K562 (cell line): ENCODE measurements around the gene IZUMO4. TPM values are rescaled to one million over a fixed set of nuclear protein-coding genes. Genes with fewer than 3 reads are reported as not detected.

Experiments
- ATAC-seq: fragments of 200-7000 bp; cut with Tn5 transposase; 3 replicates; pipeline ENCODE4 v1.9.1; 2020; ENCODE audit warnings: moderate library complexity
- BruUV-seq: library from RNA; stranded (reverse); fragments of 400-500 nt; replicated peaks from 2 replicates; lab custom pipeline; 2021; lab: Mats Ljungman, UMichigan
- CTCF ChIA-PET: fragments of 300-600 bp; formaldehyde crosslinking; extraction: SDS; loops from one replicate; lab custom pipeline; 2021; ENCODE audit warnings: low intra/inter-chr PET ratio; lab: Yijun Ruan, JAX
- POLR2A ChIA-PET: fragments of 300-600, 350-650 bp; sonication (Branson Sonifier 250); formaldehyde crosslinking; extraction: SDS; loops from one replicate; lab custom pipeline; 2021; ENCODE audit warnings: antibody characterized with exemption, inconsistent platforms; lab: Yijun Ruan, JAX
- DNase-seq, 4 experiments: peaks; one replicate each; pipeline versions ENCODE4 v3.0.0 to v3.0.0-alpha.2; 2011 to 2018; ENCODE audit warnings: low spot score in 3 of 4, mixed read lengths in 3 of 4; ENCODE audit errors: extremely low read depth in 1 of 4
- FAIRE-seq: peaks from 2 replicates; lab custom pipeline; 2011; peaks lifted over from hg19 to GRCh38; lab: Jason Lieb, UNC
- H2AFZ ChIP-seq: 2 replicates; pipeline ENCODE4 v1.6.0; 2011; ENCODE audit warnings: low read depth, low read length, control low read depth, inconsistent platforms
- H3K27ac ChIP-seq: fragments of 200-600 bp; 3 replicates; pipeline ENCODE4 v1.8.0; 2011; ENCODE audit warnings: low read depth, mild to moderate bottlenecking, control low read depth, inconsistent platforms, low read length, moderate library complexity, mixed read lengths; ENCODE audit errors: extremely low read depth
- H3K27me3 ChIP-seq, 2 experiments: fragments of 300-600 bp in 1 of 2; 2 replicates in 1 of 2; 3 replicates in 1 of 2; pipeline versions ENCODE4 v1.6.0 to v1.8.0; 2011; ENCODE audit warnings: inconsistent platforms in 2 of 2, low read length in 2 of 2, mild to moderate bottlenecking in 1 of 2, mixed read lengths in 1 of 2, moderate library complexity in 1 of 2; ENCODE audit not compliant: control insufficient read depth in 2 of 2, insufficient read depth in 2 of 2
- H3K36me3 ChIP-seq: fragments of 300-600 bp; 3 replicates; pipeline ENCODE4 v1.8.0; 2011; ENCODE audit warnings: mild to moderate bottlenecking, low read length, inconsistent platforms; ENCODE audit not compliant: control insufficient read depth, insufficient read depth
- H3K4me1 ChIP-seq, 2 experiments: fragments of 200-600 bp in 1 of 2; replicated peaks in 1 of 2; 2 replicates in 1 of 2; 3 replicates in 1 of 2; pipeline versions ENCODE4 v1.5.1 to v1.8.0; 2011; ENCODE audit warnings: inconsistent platforms in 2 of 2, low read length in 2 of 2, mild to moderate bottlenecking in 1 of 2, mixed read lengths in 1 of 2, moderate library complexity in 1 of 2; ENCODE audit not compliant: control insufficient read depth in 2 of 2, insufficient read depth in 2 of 2
- H3K4me2 ChIP-seq: 2 replicates; pipeline ENCODE4 v1.6.1; 2011; ENCODE audit warnings: low read length, control low read depth, inconsistent platforms, mixed read lengths; ENCODE audit not compliant: insufficient read depth
- H3K4me3 ChIP-seq: fragments of 200-600 bp; sonication (generic), shearing (Covaris generic); 2 replicates; pipeline ENCODE4 v1.5.1; 2016; ENCODE audit warnings: control low read depth, inconsistent platforms
- H3K79me2 ChIP-seq: fragments of 200-600 bp; 3 replicates; pipeline ENCODE4 v1.8.0; 2011; ENCODE audit warnings: low read length, inconsistent platforms; ENCODE audit not compliant: control insufficient read depth, insufficient read depth
- H3K9ac ChIP-seq, 2 experiments: 2 replicates each; pipeline versions ENCODE4 v1.6.0 to v1.6.1; 2011; ENCODE audit warnings: low read depth in 2 of 2, low read length in 2 of 2, control low read depth in 1 of 2, inconsistent platforms in 1 of 2, mild to moderate bottlenecking in 1 of 2, mixed read lengths in 1 of 2; ENCODE audit not compliant: insufficient read depth in 1 of 2
- H3K9me1 ChIP-seq: one replicate; pipeline ENCODE4 v1.6.0; 2011; ENCODE audit warnings: inconsistent platforms, mild to moderate bottlenecking, low read length, moderate library complexity; ENCODE audit not compliant: control insufficient read depth, insufficient read depth
- H3K9me3 ChIP-seq: replicated peaks from 2 replicates; pipeline ENCODE4 v1.5.1; 2011; ENCODE audit warnings: low read depth, low read length, inconsistent platforms; ENCODE audit not compliant: control insufficient read depth, insufficient read depth
- H4K20me1 ChIP-seq: replicated peaks from 2 replicates; pipeline ENCODE4 v1.6.1; 2011; ENCODE audit warnings: low read length, inconsistent platforms, mixed read lengths; ENCODE audit not compliant: control insufficient read depth, insufficient read depth
- BDP1 ChIP-seq: IDR thresholded peaks from 3 replicates; pipeline ENCODE4 v1.6.1; 2011; ENCODE audit not compliant: insufficient read length, insufficient read depth
- ETS2 ChIP-seq: IDR thresholded peaks from 2 replicates; pipeline ENCODE4 v1.6.1; 2016; ENCODE audit warnings: borderline replicate concordance, missing genetic modification characterization, mild to moderate bottlenecking, moderate library complexity, missing compliant biosample characterization; ENCODE audit not compliant: poor library complexity, severe bottlenecking
- POLR2G ChIP-seq: fragments of 200-400 bp; formaldehyde crosslinking; IDR thresholded peaks from 2 replicates; pipeline ENCODE4 v1.6.1; 2017; ENCODE audit warnings: low read depth, mild to moderate bottlenecking, antibody characterized with exemption, low read length, moderate library complexity
- RBM22 ChIP-seq: fragments of 200-400 bp; formaldehyde crosslinking; IDR thresholded peaks from 2 replicates; pipeline ENCODE4 v1.6.1; 2018; ENCODE audit warnings: low read length, low read depth; ENCODE audit not compliant: poor library complexity, severe bottlenecking
- RCOR1 ChIP-seq, 2 experiments: IDR thresholded peaks; 2 replicates each; pipeline ENCODE4 v1.6.1; 2012; ENCODE audit warnings: low read depth in 2 of 2, low read length in 2 of 2, borderline replicate concordance in 1 of 2, improper control_type of control experiment in 1 of 2
- RNF2 ChIP-seq: sonication (generic); IDR thresholded peaks from 2 replicates; pipeline ENCODE4 v1.6.1; 2016
- SRSF3 ChIP-seq: fragments of 200-400 bp; formaldehyde crosslinking; IDR thresholded peaks from 2 replicates; pipeline ENCODE4 v1.6.1; 2016; ENCODE audit warnings: mild to moderate bottlenecking, low read length, moderate library complexity; ENCODE audit not compliant: insufficient read depth
- ZNF212 ChIP-seq: fragments of 450-650 bp; formaldehyde crosslinking; IDR thresholded peaks from 2 replicates; pipeline ENCODE4 v1.4.0; 2020; ENCODE audit warnings: mild to moderate bottlenecking
- ZNF696 ChIP-seq: fragments of 250-450 bp; sonication (Bioruptor Pico); conservative IDR thresholded peaks from 2 replicates; pipeline ENCODE4 v1.4.0; 2020; ENCODE audit warnings: mild to moderate bottlenecking, moderate library complexity
- ZSCAN29 ChIP-seq: fragments of 450-650 bp; IDR thresholded peaks from 2 replicates; pipeline ENCODE4 v1.6.1; 2017
- ZZZ3 ChIP-seq: fragments of 450-650 bp; IDR thresholded peaks from 2 replicates; pipeline ENCODE4 v1.6.1; 2016; ENCODE audit warnings: antibody characterized with exemption, mild to moderate bottlenecking, moderate library complexity
- WGBS: fragments of 100-300 bp; shearing (Covaris generic); methylation state at CpG from one replicate; pipeline ENCODE4 v1.1.6; 2016; ENCODE audit warnings: low coverage, mixed read lengths; ENCODE audit not compliant: insufficient coverage; ENCODE audit errors: missing lambda C conversion rate; 5-methylcytosine and 5-hydroxymethylcytosine counted together
- in situ Hi-C: fragments of 300-500 bp; cut with MboI; formaldehyde crosslinking; loops from 4 replicates; pipeline ENCODE4 v1.15.0; 2018; ENCODE audit warnings: inconsistent platforms, mixed read lengths
- intact Hi-C: fragments of 100-400 bp; cut with micrococcal nuclease; formaldehyde crosslinking; loops from 2 replicates; pipeline ENCODE4 v1.14.2; 2022
- polyA plus RNA-seq, 8 experiments: library from polyadenylated mRNA; depleted of rRNA in 4 of 8; stranded (reverse) in 5 of 8; unstranded in 3 of 8; fragments of >200 nt; fragmentation: Nextera tagmentation in 2 of 8; fragmentation: Illumina TruSeq in 1 of 8; extraction: Ambion mirVana in 2 of 8; extraction: Trizol in 1 of 8; gene quantifications; 2 replicates each; pipeline versions ENCODE4 v1.2.1 to v1.2.3, GENCODE V29; 2011 to 2014; ENCODE audit warnings: inconsistent platforms in 1 of 8, missing spikeins in 1 of 8
- total RNA-seq, 7 experiments: library from RNA; depleted of rRNA in 6 of 7; stranded (reverse); fragments of >200 nt in 6 of 7; fragmentation: Illumina TruSeq in 2 of 7; extraction: Trizol in 2 of 7; gene quantifications; 2 replicates each; pipeline versions ENCODE4 v1.2.1 to v1.2.3, GENCODE V29; 2011 to 2021; ENCODE audit warnings: low replicate concordance in 1 of 7
- TF ChIP-seq, protein P1 (sequence below): fragments of 450-650 bp; formaldehyde crosslinking; IDR thresholded peaks from 2 replicates; pipeline ENCODE4 v1.4.0; 2020; ENCODE audit warnings: mild to moderate bottlenecking, moderate library complexity

The IZUMO4 gene
- total and polyA plus RNA-seq, 9 of the 15 experiments (the other 6 are each of a cell fraction or from before 2014, with no cell fraction given), result 0.07 to 3.9 (median 1.2) TPM

- Histone ChIP-seq H3K4me3 (no peak overlapping the region), H3K4me1 (peaks cover 5 to 72% of the 10 kb centered on the region in 2 experiments; a peak in 4 of 5 replicates), H3K79me2 (peaks cover 22% of the 10 kb centered on the region), H3K36me3 (peaks cover 48% of the 10 kb centered on the region; the same call in 2 of the 3 replicates), H3K9me1 (no peaks in the 10 kb centered on the region), H3K9ac (peak overlapping the region in 1 of 2 experiments; percentile 30; a peak in 2 of 4 replicates), H4K20me1 (0 out of 2 replicates have a peak, but pooled peaks cover 3% of the 10 kb centered on the region), H3K27me3 (no peaks in the 10 kb centered on the region; a peak in 1 of 5 replicates), H2AFZ (no peak overlapping the region), H3K4me2 (no peak overlapping the region), H3K9me3 (no peaks in the 10 kb centered on the region), H3K27ac (no peak overlapping the region)
- CTCF ChIA-PET, result no interaction called here
- 74% methylated on average over 14 of the region's 16 CpGs for WGBS
- no TSS peak for BruUV-seq
- no peak for ATAC-seq
- intact Hi-C loops, result no loop called here
- FAIRE-seq, result no peak
- in situ Hi-C loops, result no loop called here
- peak; percentile 60 for TF ChIP-seq POLR2G
- no peak for TF ChIP-seq ETS2 (tag)
- no peak for TF ChIP-seq ZSCAN29
- no peak for TF ChIP-seq ZZZ3
- TF ChIP-seq SRSF3, result no peak
- no peak for TF ChIP-seq RNF2
- no peak for TF ChIP-seq RCOR1 (IDR thresholded peaks at IDR 0.05; ENCODE audit: borderline replicate concordance in 1 of 2, low read depth in 2 of 2, low read length in 2 of 2)
- TF ChIP-seq ZNF212 (CRISPR knock-in tag), result no peak
- TF ChIP-seq RBM22, result peak; percentile 80
- TF ChIP-seq, protein P1, sequence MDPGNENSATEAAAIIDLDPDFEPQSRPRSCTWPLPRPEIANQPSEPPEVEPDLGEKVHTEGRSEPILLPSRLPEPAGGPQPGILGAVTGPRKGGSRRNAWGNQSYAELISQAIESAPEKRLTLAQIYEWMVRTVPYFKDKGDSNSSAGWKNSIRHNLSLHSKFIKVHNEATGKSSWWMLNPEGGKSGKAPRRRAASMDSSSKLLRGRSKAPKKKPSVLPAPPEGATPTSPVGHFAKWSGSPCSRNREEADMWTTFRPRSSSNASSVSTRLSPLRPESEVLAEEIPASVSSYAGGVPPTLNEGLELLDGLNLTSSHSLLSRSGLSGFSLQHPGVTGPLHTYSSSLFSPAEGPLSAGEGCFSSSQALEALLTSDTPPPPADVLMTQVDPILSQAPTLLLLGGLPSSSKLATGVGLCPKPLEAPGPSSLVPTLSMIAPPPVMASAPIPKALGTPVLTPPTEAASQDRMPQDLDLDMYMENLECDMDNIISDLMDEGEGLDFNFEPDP (CRISPR knock-in tag), result no peak
- TF ChIP-seq BDP1, result no peak
- TF ChIP-seq ZNF696 (CRISPR knock-in tag), result no peak
- TF ChIP-seq, all 486 proteins: peak for 2
- DNase-seq, result no peak
- POLR2A ChIA-PET, result no interaction called here
Measured at GRCh38 chr19:2099054-2099501, 2.4 kb downstream of the IZUMO4 start.
